Nephron (organoid): ENCODE measurements around the gene CKS1B.

Experiments used
- H3K27ac Mint-ChIP-seq, 3 experiments: 2 replicates each; pipeline ENCODE4 v1.8.0; 2020; ENCODE audit warnings: mixed read lengths in 3 of 3, mild to moderate bottlenecking in 2 of 3, moderate library complexity in 1 of 3
- H3K27me3 Mint-ChIP-seq: 2 replicates; pipeline ENCODE4 v1.8.0; 2021; ENCODE audit warnings: low read depth, mild to moderate bottlenecking, moderate library complexity, mixed read lengths
- H3K36me3 Mint-ChIP-seq: 2 replicates; pipeline ENCODE4 v1.8.0; 2020; ENCODE audit warnings: low read depth, mixed read lengths
- H3K4me1 Mint-ChIP-seq: 2 replicates; pipeline ENCODE4 v1.8.0; 2020; ENCODE audit warnings: mixed read lengths
- H3K4me3 Mint-ChIP-seq, 3 experiments: 2 replicates each; pipeline ENCODE4 v1.8.0; 2020; ENCODE audit warnings: mild to moderate bottlenecking in 3 of 3, mixed read lengths in 3 of 3, moderate library complexity in 2 of 3
- H3K9me3 Mint-ChIP-seq: 2 replicates; pipeline ENCODE4 v1.8.0; 2020; ENCODE audit warnings: mixed read lengths
- CTCF ChIP-seq, 3 experiments: fragments of 200-600 bp; sonication (generic); IDR thresholded peaks; one replicate each; pipeline ENCODE4 v1.5.0; 2021; ENCODE audit warnings: antibody characterized with exemption in 3 of 3; ENCODE audit not compliant: unreplicated experiment in 3 of 3

Gene CKS1B

GRCh38 chr1:154956544-154956941 lies 17.9 kb upstream of the CKS1B start:
- Mint-ChIP-seq H3K27ac (peak overlapping the region; percentile 95 to 98 (median 98)), H3K27me3 (no peaks in the 10 kb centered on the region), H3K36me3 (peaks cover 8% of the 10 kb centered on the region), H3K9me3 (no peaks in the 10 kb centered on the region), H3K4me1 (peaks cover 76% of the 10 kb centered on the region), H3K4me3 (peak overlapping the region; percentile 87 to 91 (median 90))
- no peak for TF ChIP-seq CTCF (IDR thresholded peaks at IDR 0.05; ENCODE audit: unreplicated experiment in 3 of 3)

GRCh38 chr1:154957091-154957657 lies 17.3 kb upstream of the CKS1B start:
- Mint-ChIP-seq H3K36me3 (peaks cover 9% of the 10 kb centered on the region), H3K27ac (peak overlapping the region; percentile 95 to 98 (median 98)), H3K4me1 (peaks cover 73% of the 10 kb centered on the region), H3K27me3 (no peaks in the 10 kb centered on the region), H3K9me3 (no peaks in the 10 kb centered on the region), H3K4me3 (peak overlapping the region; percentile 87 to 91 (median 90))
- TF ChIP-seq CTCF (IDR thresholded peaks at IDR 0.05; ENCODE audit: unreplicated experiment in 3 of 3), result no peak

- H3K36me3 Mint-ChIP-seq, result peaks cover 13% of the 10 kb centered on the region
- peak overlapping the region; percentile 55 to 91 (median 90) for H3K4me3 Mint-ChIP-seq
- no peak for TF ChIP-seq CTCF (IDR thresholded peaks at IDR 0.05; ENCODE audit: unreplicated experiment in 3 of 3)
- no peaks in the 10 kb centered on the region for H3K27me3 Mint-ChIP-seq
- H3K9me3 Mint-ChIP-seq, result no peaks in the 10 kb centered on the region
- H3K4me1 Mint-ChIP-seq, result peaks cover 73% of the 10 kb centered on the region
- peak overlapping the region; percentile 95 to 98 (median 98) for H3K27ac Mint-ChIP-seq
Observed at GRCh38 chr1:154958036-154958435, 16.4 kb upstream of the CKS1B start.

GRCh38 chr1:154958681-154959425 lies 15.6 kb upstream of the CKS1B start:
- TF ChIP-seq CTCF (IDR thresholded peaks at IDR 0.05; ENCODE audit: unreplicated experiment in 3 of 3), result no peak
- no peaks in the 10 kb centered on the region for H3K27me3 Mint-ChIP-seq

GRCh38 chr1:154959426-154959780 lies 15.1 kb upstream of the CKS1B start:
- Mint-ChIP-seq H3K36me3 (peaks cover 24% of the 10 kb centered on the region), H3K4me3 (peak overlapping the region; percentile 63 to 71 (median 69)), H3K9me3 (no peaks in the 10 kb centered on the region), H3K4me1 (peaks cover 72% of the 10 kb centered on the region), H3K27ac (peak overlapping the region in 2 of 3 experiments; percentile 33 to 67), H3K27me3 (no peaks in the 10 kb centered on the region)
- no peak for TF ChIP-seq CTCF (IDR thresholded peaks at IDR 0.05; ENCODE audit: unreplicated experiment in 3 of 3)

More at GRCh38 chr1:154958681-154959425, 15.6 kb upstream of the CKS1B start:
- no peaks in the 10 kb centered on the region for H3K9me3 Mint-ChIP-seq
- H3K27ac Mint-ChIP-seq, result peak overlapping the region; percentile 32 to 95 (median 72)
- peaks cover 75% of the 10 kb centered on the region for H3K4me1 Mint-ChIP-seq
- H3K36me3 Mint-ChIP-seq, result peaks cover 21% of the 10 kb centered on the region
- H3K4me3 Mint-ChIP-seq, result peak overlapping the region; percentile 55 to 91 (median 90)
